Fibroblast of lung (primary cell): ENCODE measurements around the gene CARS1. TPM values are rescaled to one million over a fixed set of nuclear protein-coding genes. Genes with fewer than 3 reads are reported as not detected.
A peak's percentile ranks its signal among the peaks of the same experiment; 100 is the strongest.

Experiments used
- DNase-seq, 2 donors: peaks; one replicate each; pipeline versions ENCODE4 v3.0.0 to v3.0.0-alpha.2; 2010; ENCODE audit warnings: low read depth in 2 of 2
- H2AFZ ChIP-seq: 2 replicates; pipeline ENCODE4 v1.5.1; 2012; ENCODE audit warnings: low read length, control low read depth, inconsistent platforms
- H3K27ac ChIP-seq: 2 replicates; pipeline ENCODE4 v1.5.1; 2011; ENCODE audit warnings: low read length, control low read depth; ENCODE audit not compliant: insufficient read depth
- H3K27me3 ChIP-seq: 2 replicates; pipeline ENCODE4 v1.5.1; 2011; ENCODE audit warnings: mild to moderate bottlenecking, low read length; ENCODE audit not compliant: control insufficient read depth, insufficient read depth
- H3K36me3 ChIP-seq: 2 replicates; pipeline ENCODE4 v1.5.1; 2011; ENCODE audit warnings: low read length; ENCODE audit not compliant: control insufficient read depth, insufficient read depth
- H3K4me1 ChIP-seq: 2 replicates; pipeline ENCODE4 v1.5.1; 2011; ENCODE audit warnings: low read length; ENCODE audit not compliant: control insufficient read depth, insufficient read depth; ENCODE audit errors: extremely low read depth
- H3K4me2 ChIP-seq: 2 replicates; pipeline ENCODE4 v1.5.1; 2011; ENCODE audit warnings: low read length, control low read depth; ENCODE audit not compliant: insufficient read depth; ENCODE audit errors: extremely low read depth
- H3K4me3 ChIP-seq, 4 experiments: fragments of 200-600 bp in 1 of 4; sonication (generic) in 1 of 4; replicated peaks in 1 of 4; 2 replicates each; pipeline ENCODE4 v1.5.1; 2011 to 2016; ENCODE audit warnings: low read length in 4 of 4, low read depth in 3 of 4, mild to moderate bottlenecking in 3 of 4, control low read depth in 2 of 4, inconsistent platforms in 1 of 4, mixed read lengths in 1 of 4; ENCODE audit not compliant: insufficient read depth in 1 of 4; ENCODE audit errors: control extremely low read depth in 1 of 4
- H3K79me2 ChIP-seq: 2 replicates; pipeline ENCODE4 v1.5.1; 2012; ENCODE audit warnings: mild to moderate bottlenecking, low read length, inconsistent platforms; ENCODE audit not compliant: control insufficient read depth, insufficient read depth
- H3K9ac ChIP-seq: 2 replicates; pipeline ENCODE4 v1.5.1; 2011; ENCODE audit warnings: mild to moderate bottlenecking, low read length, control low read depth; ENCODE audit not compliant: insufficient read depth
- H3K9me3 ChIP-seq: 2 replicates; pipeline ENCODE4 v1.5.1; 2012; ENCODE audit warnings: low read depth, low read length; ENCODE audit not compliant: control insufficient read depth, insufficient read depth
- H4K20me1 ChIP-seq: 2 replicates; pipeline ENCODE4 v1.5.1; 2011; ENCODE audit warnings: low read length; ENCODE audit not compliant: control insufficient read depth, insufficient read depth; ENCODE audit errors: extremely low read depth
- CTCF ChIP-seq, 2 donors: IDR thresholded peaks in 1 of 2; conservative IDR thresholded peaks in 1 of 2; 1 replicate in 1 of 2; 2 replicates in 1 of 2; pipeline ENCODE4 v1.5.1; 2011 to 2012; ENCODE audit warnings: low read length in 2 of 2, control low read depth in 1 of 2, inconsistent platforms in 1 of 2, low read depth in 1 of 2, mild to moderate bottlenecking in 1 of 2
- EZH2 ChIP-seq: IDR thresholded peaks from 2 replicates; pipeline ENCODE4 v1.5.1; 2012; ENCODE audit warnings: low read length, control low read depth, mild to moderate bottlenecking; ENCODE audit errors: missing control alignments
- polyA plus RNA-seq, 2 donors: library from polyadenylated mRNA; depleted of rRNA in 1 of 2; stranded (reverse) in 1 of 2; unstranded in 1 of 2; fragments of >200 nt; gene quantifications; 2 replicates each; pipeline ENCODE4 v1.2.1, GENCODE V29; 2011 to 2012; ENCODE audit warnings: missing spikeins in 1 of 2
- total RNA-seq: library from RNA; depleted of rRNA; stranded (reverse); fragments of >200 nt; gene quantifications from 2 replicates; pipeline ENCODE4 v1.2.1, GENCODE V29; 2014

CARS1 gene
- total and polyA plus RNA-seq, 2 donors (not counting 1 experiment from before 2014, with no cell fraction given), result 67.5 to 149 TPM

GRCh38 chr11:3028813-3029212 is 28.4 kb downstream of the CARS1 start:
- no peak for DNase-seq
- Histone ChIP-seq H3K36me3 (peaks cover 24% of the 10 kb centered on the region), H3K9me3 (no peaks in the 10 kb centered on the region), H4K20me1 (no peaks in the 10 kb centered on the region), H3K9ac (no peak overlapping the region), H2AFZ (no peak overlapping the region), H3K27me3 (no peaks in the 10 kb centered on the region), H3K4me1 (peaks cover 2% of the 10 kb centered on the region), H3K4me2 (no peak overlapping the region), H3K27ac (no peak overlapping the region), H3K79me2 (peaks cover 5% of the 10 kb centered on the region), H3K4me3 (no peak overlapping the region)
- no peak for TF ChIP-seq CTCF (conservative IDR thresholded peaks at IDR 0.05 in 1 of 2, IDR thresholded peaks at IDR 0.05 in 1 of 2; ENCODE audit: low read depth in 1 of 2, low read length in 2 of 2)

DNA sequence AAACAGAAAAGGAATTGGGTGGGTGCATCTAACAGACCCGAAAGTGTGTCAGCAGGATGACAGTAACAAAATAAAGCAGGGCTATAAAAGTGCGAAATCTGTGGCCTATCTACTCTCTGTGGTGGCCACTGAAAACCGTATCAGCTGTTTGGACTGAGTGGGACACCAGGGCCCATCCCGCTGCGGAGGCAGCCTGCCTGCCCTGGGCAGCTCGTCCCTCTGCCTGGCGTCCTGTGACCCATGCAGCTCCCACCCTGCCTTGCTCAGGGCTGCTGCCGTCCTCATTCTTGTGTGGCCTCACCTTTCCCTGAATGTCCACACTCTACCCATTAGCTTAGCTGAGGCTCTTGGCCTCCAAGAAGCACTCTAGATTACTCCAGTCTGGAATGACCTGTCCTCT is 30.4 kb downstream of the CARS1 start:
- peaks cover 27% of the 10 kb centered on the region for H3K36me3 ChIP-seq
- H3K27me3 ChIP-seq, result no peaks in the 10 kb centered on the region
- H3K27ac ChIP-seq, result no peak overlapping the region
- TF ChIP-seq CTCF (conservative IDR thresholded peaks at IDR 0.05 in 1 of 2, IDR thresholded peaks at IDR 0.05 in 1 of 2; ENCODE audit: low read depth in 1 of 2, low read length in 2 of 2) (no peak), EZH2 (no peak)
- H3K4me1 ChIP-seq, result peaks cover 10% of the 10 kb centered on the region
- H3K79me2 ChIP-seq, result peaks cover 5% of the 10 kb centered on the region
- no peaks in the 10 kb centered on the region for H4K20me1 ChIP-seq
- H3K4me3 ChIP-seq, result no peak overlapping the region
- H3K9ac ChIP-seq, result no peak overlapping the region
- no peak for DNase-seq
- H2AFZ ChIP-seq, result no peak overlapping the region
- no peaks in the 10 kb centered on the region for H3K9me3 ChIP-seq
- no peak overlapping the region for H3K4me2 ChIP-seq

GRCh38 chr11:3022982-3023381 is 34.2 kb downstream of the CARS1 start:
- no peak overlapping the region for H2AFZ ChIP-seq
- TF ChIP-seq CTCF (conservative IDR thresholded peaks at IDR 0.05 in 1 of 2, IDR thresholded peaks at IDR 0.05 in 1 of 2; ENCODE audit: low read depth in 1 of 2, low read length in 2 of 2) (no peak), EZH2 (no peak)
- peak overlapping the region; percentile 30 for H3K27ac ChIP-seq
- no peaks in the 10 kb centered on the region for H3K9me3 ChIP-seq
- H3K36me3 ChIP-seq, result peaks cover 26% of the 10 kb centered on the region
- H3K4me3 ChIP-seq, result no peak overlapping the region
- no peaks in the 10 kb centered on the region for H3K79me2 ChIP-seq
- no peak overlapping the region for H3K4me2 ChIP-seq
- H3K9ac ChIP-seq, result no peak overlapping the region
- no peaks in the 10 kb centered on the region for H3K27me3 ChIP-seq
- H3K4me1 ChIP-seq, result peaks cover 8% of the 10 kb centered on the region
- peak; percentile 62 to 80 for DNase-seq
- peaks cover 2% of the 10 kb centered on the region for H4K20me1 ChIP-seq
